Endothelial cell of umbilical vein (primary cell): Measurements from ENCODE around the gene GAB2. TPM values are rescaled to one million over a fixed set of nuclear protein-coding genes. Genes with fewer than 3 reads are reported as not detected.

Experiments
- BruUV-seq: library from RNA; stranded (reverse); fragments of 400-500 nt; replicated peaks from 2 replicates; lab custom pipeline; 2021; lab: Mats Ljungman, UMichigan
- CTCF ChIA-PET: fragments of 300-600, 350-600 bp; sonication (Branson Sonifier 250); formaldehyde crosslinking; loops from one replicate; lab custom pipeline; 2021; ENCODE audit warnings: antibody characterized with exemption, inconsistent platforms; lab: Charles Lee
- POLR2A ChIA-PET: fragments of 300-600, 350-600 bp; sonication (Branson Sonifier 250); formaldehyde crosslinking; loops from one replicate; lab custom pipeline; 2021; ENCODE audit warnings: antibody characterized with exemption, inconsistent platforms; lab: Charles Lee
- DNase-seq: peaks from one replicate; pipeline ENCODE4 v3.0.0-alpha.2; 2011; ENCODE audit warnings: low read depth, low spot score
- FAIRE-seq: peaks from 2 replicates; lab custom pipeline; 2011; peaks lifted over from hg19 to GRCh38; lab: Jason Lieb, UNC
- H2AFZ ChIP-seq: 2 replicates; pipeline ENCODE4 v1.6.0; 2012; ENCODE audit warnings: low read depth, low read length, control low read depth, inconsistent platforms
- H3K27ac ChIP-seq: 2 replicates; pipeline ENCODE4 v1.5.1; 2011; ENCODE audit warnings: low read depth, mild to moderate bottlenecking, control low read depth, low read length, moderate library complexity; ENCODE audit not compliant: insufficient read depth
- H3K27me3 ChIP-seq, 2 experiments: 2 replicates each; pipeline versions ENCODE4 v1.6.0 to v1.6.1; 2011; ENCODE audit warnings: low read length in 2 of 2, mixed read lengths in 1 of 2; ENCODE audit not compliant: control insufficient read depth in 2 of 2, insufficient read depth in 2 of 2
- H3K36me3 ChIP-seq, 2 experiments: 2 replicates in 1 of 2; 3 replicates in 1 of 2; pipeline ENCODE4 v1.5.1; 2011; ENCODE audit warnings: low read length in 2 of 2, mild to moderate bottlenecking in 1 of 2, moderate library complexity in 1 of 2; ENCODE audit not compliant: control insufficient read depth in 2 of 2, insufficient read depth in 2 of 2; ENCODE audit errors: extremely low read depth in 1 of 2
- H3K4me1 ChIP-seq: 3 replicates; pipeline ENCODE4 v1.5.1; 2011; ENCODE audit warnings: mild to moderate bottlenecking, low read length; ENCODE audit not compliant: control insufficient read depth, insufficient read depth; ENCODE audit errors: extremely low read depth
- H3K4me2 ChIP-seq: 2 replicates; pipeline ENCODE4 v1.6.1; 2011; ENCODE audit warnings: low read length, control low read depth, mixed read lengths; ENCODE audit not compliant: insufficient read depth
- H3K4me3 ChIP-seq, 3 experiments: fragments of 200-600 bp in 1 of 3; sonication (generic), shearing (Covaris generic) in 1 of 3; replicated peaks in 1 of 3; 2 replicates each; pipeline ENCODE4 v1.5.1; 2011 to 2016; ENCODE audit warnings: control low read depth in 3 of 3, low read length in 3 of 3, mild to moderate bottlenecking in 2 of 3, inconsistent platforms in 1 of 3, low read depth in 1 of 3, moderate library complexity in 1 of 3; ENCODE audit not compliant: insufficient read depth in 1 of 3
- H3K79me2 ChIP-seq: 2 replicates; pipeline ENCODE4 v1.6.0; 2012; ENCODE audit warnings: low read length, inconsistent platforms; ENCODE audit not compliant: control insufficient read depth, insufficient read depth
- H3K9ac ChIP-seq: replicated peaks from 2 replicates; pipeline ENCODE3; 2011; ENCODE audit warnings: low read length, control low read depth; ENCODE audit not compliant: insufficient read depth; ENCODE audit errors: extremely low read depth
- H3K9me1 ChIP-seq: replicated peaks from 3 replicates; pipeline ENCODE4 v1.6.0; 2011; ENCODE audit warnings: mild to moderate bottlenecking, low read length; ENCODE audit not compliant: control insufficient read depth, insufficient read depth; ENCODE audit errors: extremely low read depth
- H3K9me3 ChIP-seq: replicated peaks from 2 replicates; pipeline ENCODE4 v1.5.1; 2012; ENCODE audit warnings: low read length, inconsistent platforms; ENCODE audit not compliant: control insufficient read depth, insufficient read depth
- H4K20me1 ChIP-seq: replicated peaks from 2 replicates; pipeline ENCODE3; 2011; ENCODE audit warnings: mild to moderate bottlenecking, low read length; ENCODE audit not compliant: control insufficient read depth, insufficient read depth; ENCODE audit errors: extremely low read depth
- EZH2 ChIP-seq: IDR thresholded peaks from 2 replicates; pipeline ENCODE4 v1.6.1; 2012; ENCODE audit warnings: borderline replicate concordance, low read depth, mild to moderate bottlenecking, moderate library complexity, low read length, inconsistent platforms; ENCODE audit not compliant: severe bottlenecking
- FOS ChIP-seq: IDR thresholded peaks from 2 replicates; pipeline ENCODE4 v1.6.1; 2011; ENCODE audit warnings: mild to moderate bottlenecking, low read length, moderate library complexity, borderline replicate concordance; ENCODE audit not compliant: insufficient read depth
- GATA2 ChIP-seq: IDR thresholded peaks from 2 replicates; pipeline ENCODE4 v1.7.0; 2011; ENCODE audit warnings: low read depth, mild to moderate bottlenecking, moderate library complexity, mixed read lengths, low read length; ENCODE audit not compliant: insufficient read length, insufficient read depth
- JUN ChIP-seq: IDR thresholded peaks from 2 replicates; pipeline ENCODE4 v1.6.1; 2011; ENCODE audit warnings: borderline replicate concordance, low read depth; ENCODE audit not compliant: insufficient read length, insufficient read depth
- MAX ChIP-seq: IDR thresholded peaks from 2 replicates; pipeline ENCODE4 v1.6.1; 2011; ENCODE audit not compliant: insufficient read depth, insufficient read length
- MYC ChIP-seq: IDR thresholded peaks from one replicate; pipeline ENCODE4 v1.6.1; 2011; ENCODE audit warnings: mild to moderate bottlenecking, low read depth, low read length
- POLR2A ChIP-seq: IDR thresholded peaks from 2 replicates; pipeline ENCODE4 v1.6.1; 2012; ENCODE audit warnings: low read depth, mild to moderate bottlenecking, control low read depth, low read length
- POLR2AphosphoS5 ChIP-seq: IDR thresholded peaks from 2 replicates; pipeline ENCODE4 v1.6.1; 2012; ENCODE audit warnings: low read depth, mild to moderate bottlenecking, control low read depth, low read length, moderate library complexity; ENCODE audit not compliant: insufficient read depth
- dilution Hi-C: fragments of 300-500 bp; cut with MboI; formaldehyde crosslinking; loops from one replicate; pipeline ENCODE4 v1.15.0; 2019; ENCODE audit warnings: low sequenced_read_pairs; ENCODE audit not compliant: extremely low pct_ligation_motif_present
- intact Hi-C: fragments of 100-400 bp; cut with micrococcal nuclease; formaldehyde crosslinking; loops from one replicate; pipeline ENCODE4 v1.10.0; 2022
- polyA plus RNA-seq, 4 experiments: library from polyadenylated mRNA; depleted of rRNA in 3 of 4; stranded (reverse) in 3 of 4; unstranded in 1 of 4; fragments of >200 nt; gene quantifications; 2 replicates each; pipeline versions ENCODE4 v1.2.1 to v1.2.3, GENCODE V29; 2011 to 2012; ENCODE audit warnings: missing spikeins in 1 of 4
- total RNA-seq: library from RNA; stranded (reverse); gene quantifications from 2 replicates; pipeline ENCODE4 v1.2.3, GENCODE V29; 2021
- TF ChIP-seq, protein P1 (sequence below), 2 donors: IDR thresholded peaks; 1 replicate in 1 of 2; 2 replicates in 1 of 2; pipeline ENCODE4 v1.5.1; 2011; ENCODE audit warnings: low read length in 2 of 2, mild to moderate bottlenecking in 2 of 2, moderate library complexity in 2 of 2, control low read depth in 1 of 2, inconsistent platforms in 1 of 2, low read depth in 1 of 2; ENCODE audit not compliant: insufficient read depth in 1 of 2; ENCODE audit errors: extremely low read depth in 1 of 2

GAB2 gene
- total and polyA plus RNA-seq, 2 donors (not counting 3 experiments of a cell fraction or from before 2014, with no cell fraction given), result 19.6 to 39.6 TPM

GRCh38 chr11:78446210-78446609 lies 28.6 kb upstream of the GAB2 start:
- no peak overlapping the region for H3K4me2 ChIP-seq
- ChIA-PET CTCF (no interaction called here), POLR2A (no interaction called here)
- no peak overlapping the region for H2AFZ ChIP-seq
- no peaks in the 10 kb centered on the region for H4K20me1 ChIP-seq
- no peak for TF ChIP-seq MYC
- no peak for TF ChIP-seq JUN
- TF ChIP-seq, protein P1, sequence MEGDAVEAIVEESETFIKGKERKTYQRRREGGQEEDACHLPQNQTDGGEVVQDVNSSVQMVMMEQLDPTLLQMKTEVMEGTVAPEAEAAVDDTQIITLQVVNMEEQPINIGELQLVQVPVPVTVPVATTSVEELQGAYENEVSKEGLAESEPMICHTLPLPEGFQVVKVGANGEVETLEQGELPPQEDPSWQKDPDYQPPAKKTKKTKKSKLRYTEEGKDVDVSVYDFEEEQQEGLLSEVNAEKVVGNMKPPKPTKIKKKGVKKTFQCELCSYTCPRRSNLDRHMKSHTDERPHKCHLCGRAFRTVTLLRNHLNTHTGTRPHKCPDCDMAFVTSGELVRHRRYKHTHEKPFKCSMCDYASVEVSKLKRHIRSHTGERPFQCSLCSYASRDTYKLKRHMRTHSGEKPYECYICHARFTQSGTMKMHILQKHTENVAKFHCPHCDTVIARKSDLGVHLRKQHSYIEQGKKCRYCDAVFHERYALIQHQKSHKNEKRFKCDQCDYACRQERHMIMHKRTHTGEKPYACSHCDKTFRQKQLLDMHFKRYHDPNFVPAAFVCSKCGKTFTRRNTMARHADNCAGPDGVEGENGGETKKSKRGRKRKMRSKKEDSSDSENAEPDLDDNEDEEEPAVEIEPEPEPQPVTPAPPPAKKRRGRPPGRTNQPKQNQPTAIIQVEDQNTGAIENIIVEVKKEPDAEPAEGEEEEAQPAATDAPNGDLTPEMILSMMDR (IDR thresholded peaks at IDR 0.05; ENCODE audit: extremely low read depth in 1 of 2, insufficient read depth in 1 of 2, low read depth in 1 of 2, low read length in 2 of 2), result no peak
- no peak for TF ChIP-seq FOS
- no peak for TF ChIP-seq POLR2AphosphoS5
- TF ChIP-seq MAX, result no peak
- no peak for TF ChIP-seq POLR2A
- TF ChIP-seq GATA2, result no peak
- no peak for TF ChIP-seq EZH2
- no TSS peak for BruUV-seq
- intact Hi-C loops (no loop called here), dilution Hi-C loops (no loop called here)
- FAIRE-seq (no peak), DNase-seq (no peak)
- H3K4me3 ChIP-seq, result no peak overlapping the region
- no peaks in the 10 kb centered on the region for H3K36me3 ChIP-seq
- H3K79me2 ChIP-seq, result no peaks in the 10 kb centered on the region
- H3K4me1 ChIP-seq, result peaks cover under 1% of the 10 kb centered on the region
- peaks cover 3% of the 10 kb centered on the region for H3K9me1 ChIP-seq
- no peaks in the 10 kb centered on the region for H3K27me3 ChIP-seq
- no peak overlapping the region for H3K9ac ChIP-seq
- H3K9me3 ChIP-seq, result no peaks in the 10 kb centered on the region
- H3K27ac ChIP-seq, result no peak overlapping the region
